GM12878 (cell line): ENCODE measurements around the gene NNMT. TPM values are rescaled to one million over a fixed set of nuclear protein-coding genes. Genes with fewer than 3 reads are reported as not detected.

ENCODE experiments used
- ATAC-seq: fragments of 200-7000 bp; cut with Tn5 transposase; 3 replicates; pipeline ENCODE4 v1.9.1; 2020; ENCODE audit warnings: mild to moderate bottlenecking, moderate library complexity
- BruUV-seq: library from RNA; stranded (reverse); fragments of 400-500 nt; replicated peaks from 2 replicates; lab custom pipeline; 2021; lab: Mats Ljungman, UMichigan
- CTCF ChIA-PET: fragments of 300-600 bp; sonication (Branson Sonifier 250); formaldehyde crosslinking; extraction: SDS; loops from one replicate; lab custom pipeline; 2021; ENCODE audit warnings: inconsistent platforms; lab: Yijun Ruan, JAX
- POLR2A ChIA-PET: fragments of 350-600 bp; formaldehyde crosslinking; extraction: SDS; loops from one replicate; lab custom pipeline; 2021; ENCODE audit warnings: inconsistent platforms; lab: Charles Lee
- RAD21 ChIA-PET: fragments of 300-600 bp; sonication (Branson Sonifier 250); formaldehyde crosslinking; loops from one replicate; lab custom pipeline; 2023; ENCODE audit warnings: antibody characterized with exemption; ENCODE audit not compliant: unreplicated experiment; lab: Charles Lee
- SMC1A ChIA-PET: fragments of 300-600 bp; sonication (Branson Sonifier 250); formaldehyde crosslinking; loops from one replicate; lab custom pipeline; 2023; ENCODE audit not compliant: unreplicated experiment, uncharacterized antibody; lab: Charles Lee
- DNase-seq: peaks from one replicate; pipeline ENCODE4 v3.0.0-alpha.2; 2011; ENCODE audit warnings: low read depth, low spot score
- FAIRE-seq: peaks from 3 replicates; lab custom pipeline; 2011; peaks lifted over from hg19 to GRCh38; lab: Jason Lieb, UNC
- H2AFZ ChIP-seq: 2 replicates; pipeline ENCODE4 v1.6.0; 2011; ENCODE audit warnings: low read depth, low read length, control low read depth; ENCODE audit not compliant: control insufficient read depth
- H3K27ac ChIP-seq: 2 replicates; pipeline ENCODE4 v1.5.1; 2011; ENCODE audit warnings: control low read depth; ENCODE audit not compliant: control insufficient read depth, insufficient read depth
- H3K27me3 ChIP-seq, 2 experiments: replicated peaks in 1 of 2; 2 replicates each; pipeline versions ENCODE4 v1.6.0 to v1.6.1; 2011; ENCODE audit warnings: low read length in 1 of 2; ENCODE audit not compliant: control insufficient read depth in 2 of 2, insufficient read depth in 2 of 2
- H3K36me3 ChIP-seq, 2 experiments: 2 replicates each; pipeline ENCODE4 v1.5.1; 2011; ENCODE audit warnings: low read length in 1 of 2; ENCODE audit not compliant: control insufficient read depth in 2 of 2, insufficient read depth in 2 of 2
- H3K4me1 ChIP-seq: 2 replicates; pipeline ENCODE4 v1.6.1; 2011; ENCODE audit warnings: mild to moderate bottlenecking, low read length, moderate library complexity, mixed read lengths; ENCODE audit not compliant: control insufficient read depth, insufficient read depth
- H3K4me2 ChIP-seq: 2 replicates; pipeline ENCODE4 v1.6.0; 2011; ENCODE audit warnings: control low read depth; ENCODE audit not compliant: control insufficient read depth, insufficient read depth
- H3K4me3 ChIP-seq: fragments of 200-600 bp; sonication (generic); 2 replicates; pipeline ENCODE4 v1.5.1; 2016
- H3K79me2 ChIP-seq: 2 replicates; pipeline ENCODE4 v1.6.0; 2011; ENCODE audit warnings: low read length; ENCODE audit not compliant: control insufficient read depth, insufficient read depth
- H3K9ac ChIP-seq: 2 replicates; pipeline ENCODE4 v1.8.0; 2011; ENCODE audit warnings: low read length, control low read depth, mixed read lengths; ENCODE audit not compliant: control insufficient read depth, insufficient read depth
- H3K9me3 ChIP-seq: replicated peaks from 3 replicates; pipeline ENCODE4 v1.5.1; 2011; ENCODE audit warnings: mild to moderate bottlenecking, low read length; ENCODE audit not compliant: control insufficient read depth, insufficient read depth
- H4K20me1 ChIP-seq: 2 replicates; pipeline ENCODE4 v1.6.0; 2011; ENCODE audit not compliant: control insufficient read depth, insufficient read depth
- CHD1 ChIP-seq: IDR thresholded peaks from 2 replicates; pipeline ENCODE4 v1.6.1; 2012; ENCODE audit warnings: low read depth, low read length, improper control_type of control experiment
- FOXK2 ChIP-seq: fragments of 450-650 bp; IDR thresholded peaks from 2 replicates; pipeline ENCODE4 v1.6.1; 2017; ENCODE audit warnings: mild to moderate bottlenecking, moderate library complexity
- IRF4 ChIP-seq: IDR thresholded peaks from 2 replicates; pipeline ENCODE4 v1.6.1; 2011; ENCODE audit warnings: low read depth, low read length
- POU2F2 ChIP-seq: IDR thresholded peaks from 3 replicates; pipeline ENCODE4 v1.6.1; 2011; ENCODE audit warnings: low read depth, mild to moderate bottlenecking, low read length, borderline replicate concordance
- RB1 ChIP-seq: fragments of 450-650 bp; formaldehyde crosslinking; IDR thresholded peaks from 2 replicates; pipeline ENCODE4 v1.6.1; 2017; ENCODE audit warnings: mild to moderate bottlenecking, borderline replicate concordance
- RELA ChIP-seq: fragments of 450-650 bp; IDR thresholded peaks from 2 replicates; pipeline ENCODE4 v1.8.0; 2014; ENCODE audit warnings: borderline replicate concordance; ENCODE audit not compliant: partially characterized antibody
- TCF3 ChIP-seq: IDR thresholded peaks from 2 replicates; pipeline ENCODE4 v1.6.1; 2012; ENCODE audit warnings: low read depth, mild to moderate bottlenecking, low read length, borderline replicate concordance; ENCODE audit not compliant: insufficient read depth
- YBX1 ChIP-seq: fragments of 450-650 bp; IDR thresholded peaks from 2 replicates; pipeline ENCODE4 v1.6.1; 2016; ENCODE audit warnings: antibody characterized with exemption
- ZBTB11 ChIP-seq: fragments of 450-650 bp; formaldehyde crosslinking; IDR thresholded peaks from 2 replicates; pipeline ENCODE4 v1.5.0; 2022; ENCODE audit warnings: mild to moderate bottlenecking, missing genetic modification characterization
- ZBTB40 ChIP-seq: fragments of 450-650 bp; IDR thresholded peaks from 2 replicates; pipeline ENCODE4 v1.6.1; 2016; ENCODE audit warnings: mild to moderate bottlenecking, moderate library complexity, borderline replicate concordance
- WGBS: methylation state at CpG from one replicate; pipeline ENCODE4 v1.1.6; 2016; ENCODE audit warnings: low lambda C conversion rate; ENCODE audit not compliant: insufficient replicate concordance, insufficient coverage; ENCODE audit errors: missing lambda C conversion rate; 5-methylcytosine and 5-hydroxymethylcytosine counted together
- in situ Hi-C: fragments of 300-500 bp; cut with MboI; formaldehyde crosslinking; loops from 9 replicates; pipeline ENCODE4 v1.14.3; 2018; ENCODE audit warnings: mixed read lengths
- intact Hi-C: fragments of 100-400 bp; cut with micrococcal nuclease; formaldehyde crosslinking; loops from one replicate; pipeline ENCODE4 v1.14.2; 2022; ENCODE audit not compliant: unreplicated experiment
- polyA plus RNA-seq, 11 experiments: library from polyadenylated mRNA; depleted of rRNA in 4 of 11; unstranded in 6 of 11; stranded (reverse) in 5 of 11; fragments of >200 nt; fragmentation: Nextera tagmentation in 4 of 11; fragmentation: Illumina TruSeq in 1 of 11; extraction: Ambion mirVana in 4 of 11; extraction: Trizol in 1 of 11; gene quantifications; 1 replicate in 1 of 11; 2 replicates in 10 of 11; pipeline versions ENCODE4 v1.2.1 to v1.2.3, GENCODE V29; 2011 to 2016; ENCODE audit warnings: inconsistent platforms in 2 of 11, missing spikeins in 2 of 11, low read depth in 1 of 11
- total RNA-seq, 4 experiments: library from RNA; depleted of rRNA in 3 of 4; stranded (reverse); fragments of >200 nt in 3 of 4; fragmentation: Illumina TruSeq in 1 of 4; extraction: Trizol in 1 of 4; gene quantifications; 2 replicates each; pipeline versions ENCODE4 v1.2.1 to v1.2.3, GENCODE V29; 2013 to 2021

Gene NNMT
- total and polyA plus RNA-seq, 10 of the 15 experiments (the other 5 are each of a cell fraction or from before 2014, with no cell fraction given) = 0.46 TPM; not detected in 9

- DNase-seq (no peak), FAIRE-seq (no peak), ATAC-seq (no peak)
- RAD21 ChIA-PET = no interaction called here
- H3K27me3 ChIP-seq = peaks cover 1 to 5% of the 10 kb centered on the region in 2 experiments; a peak in 3 of 4 replicates
- intact Hi-C loops = no loop called here
- no peaks in the 10 kb centered on the region for H3K9me3 ChIP-seq
- SMC1A ChIA-PET = no interaction called here
- TF ChIP-seq IRF4 = no peak
- WGBS = 0% methylated on average over 1 of the region's 1 CpG
- no peak overlapping the region for H3K27ac ChIP-seq
- in situ Hi-C loops = no loop called here
- H3K36me3 ChIP-seq = no peaks in the 10 kb centered on the region
- H3K79me2 ChIP-seq = no peaks in the 10 kb centered on the region
- H3K4me2 ChIP-seq = no peak overlapping the region
- no peaks in the 10 kb centered on the region for H3K4me1 ChIP-seq
- CTCF ChIA-PET = no interaction called here
- no peak overlapping the region for H3K4me3 ChIP-seq
- POLR2A ChIA-PET = no interaction called here
- H3K9ac ChIP-seq = no peak overlapping the region
- H4K20me1 ChIP-seq = no peaks in the 10 kb centered on the region
- no TSS peak for BruUV-seq
- no peak overlapping the region for H2AFZ ChIP-seq
These were observed 17.9 kb downstream of the NNMT start for GRCh38 chr11:114314096-114314495.

- ChIA-PET CTCF (no interaction called here), RAD21 (no interaction called here), SMC1A (interaction anchor here (1.2 to 1.4 kb wide), 2 partner anchors 31 to 44 kb away, joined by 3 to 4 read pairs; no protein-coding TSS in a partner anchor), POLR2A (no interaction called here)
- Histone ChIP-seq H3K9ac (no peak overlapping the region), H2AFZ (no peak overlapping the region), H3K4me3 (no peak overlapping the region), H3K9me3 (no peaks in the 10 kb centered on the region), H3K4me2 (no peak overlapping the region), H3K36me3 (no peaks in the 10 kb centered on the region), H3K27ac (no peak overlapping the region), H4K20me1 (no peaks in the 10 kb centered on the region), H3K79me2 (no peaks in the 10 kb centered on the region), H3K27me3 (peaks cover 0 to 3% of the 10 kb centered on the region in 2 experiments; a peak in 1 of 4 replicates), H3K4me1 (no peaks in the 10 kb centered on the region)
- DNase-seq (no peak), ATAC-seq (no peak), FAIRE-seq (no peak)
- no TSS peak for BruUV-seq
- WGBS = 13% methylated on average over 13 of the region's 13 CpGs
- in situ Hi-C loops = no loop called here
- intact Hi-C loops = no loop called here
- no peak for TF ChIP-seq ZBTB11 (CRISPR knock-in tag)
- no peak for TF ChIP-seq RB1
- no peak for TF ChIP-seq RELA
- TF ChIP-seq FOXK2 = no peak
- TF ChIP-seq POU2F2 = no peak
- TF ChIP-seq YBX1 = no peak
- TF ChIP-seq TCF3 = no peak
- no peak for TF ChIP-seq ZBTB40
- TF ChIP-seq CHD1 = no peak
These were observed 19.7 kb downstream of the NNMT start for GRCh38 chr11:114315749-114316368.
